Measurements from ENCODE around the gene FUT9.

The FUT9 gene
- total RNA-seq, result 0 reads per million in 3 experiments

- DNase-seq, result no peak
Observed at GRCh38 chr6:96015518-96016333, at the start of gene FUT9. Gene FUT9 (plus strand): TSS chr6:96015974. CDS start chr6:96203156, 187,182 bp downstream.

GRCh38 chr6:95967594-95967993 is 48.2 kb upstream of the FUT9 start:
- DNase-seq, result no peak

GRCh38 chr6:95973976-95974375 is 41.8 kb upstream of the FUT9 start:
- DNase-seq, result no peak

- no peak for DNase-seq
Observed at GRCh38 chr6:95978230-95978629, 37.5 kb upstream of the FUT9 start.

- no peak for DNase-seq
Observed at GRCh38 chr6:95991906-95992305, 23.9 kb upstream of the FUT9 start.

GRCh38 chr6:95994151-95994550 is 21.6 kb upstream of the FUT9 start:
- no peak for DNase-seq

- no peak for DNase-seq
Observed at GRCh38 chr6:95998133-95998532, 17.6 kb upstream of the FUT9 start.

GRCh38 chr6:96001891-96002575 is 13.7 kb upstream of the FUT9 start:
- no peak for DNase-seq

- no peak for DNase-seq
Observed at GRCh38 chr6:96002576-96002910, 13.2 kb upstream of the FUT9 start.

GRCh38 chr6:96002912-96003311 is 12.9 kb upstream of the FUT9 start:
- no peak for DNase-seq

- no peak for DNase-seq
Observed at GRCh38 chr6:96007663-96008062, 8.1 kb upstream of the FUT9 start.

- DNase-seq, result no peak
Observed at GRCh38 chr6:96013531-96013930, 2.2 kb upstream of the FUT9 start.

- DNase-seq, result no peak
Observed at GRCh38 chr6:96014846-96015517, 792 bp upstream of the FUT9 start.

- DNase-seq, result no peak
Observed at GRCh38 chr6:96016334-96017069, 728 bp downstream of the FUT9 start.

- DNase-seq, result no peak
Observed at GRCh38 chr6:96017070-96017359, 1.2 kb downstream of the FUT9 start.

- no peak for DNase-seq
Observed at GRCh38 chr6:96022225-96022624, 6.5 kb downstream of the FUT9 start.

GRCh38 chr6:96032661-96033060 is 16.9 kb downstream of the FUT9 start:
- no peak for DNase-seq

- no peak for DNase-seq
Observed at GRCh38 chr6:96051555-96051954, 35.8 kb downstream of the FUT9 start.

GRCh38 chr6:96058082-96058481 is 42.3 kb downstream of the FUT9 start:
- no peak for DNase-seq

- DNase-seq, result no peak
Observed at GRCh38 chr6:96059586-96059985, 43.8 kb downstream of the FUT9 start.

- no peak for DNase-seq
Observed at GRCh38 chr6:96060249-96060648, 44.5 kb downstream of the FUT9 start.

GRCh38 chr6:96065213-96065612 is 49.4 kb downstream of the FUT9 start:
- no peak for DNase-seq

GRCh38 chr6:96066376-96066775 is 50.6 kb downstream of the FUT9 start:
- DNase-seq, result no peak

Data from central memory CD4-positive, alpha-beta T cell (primary cell).